Chondrocyte (in vitro differentiated cells): Measurements from ENCODE around the gene PAX7. TPM values are rescaled to one million over a fixed set of nuclear protein-coding genes. Genes with fewer than 3 reads are reported as not detected.

Source experiments
- DNase-seq: peaks from one replicate; pipeline ENCODE4 v3.0.0; 2021; ENCODE audit warnings: mixed read lengths, low spot score
- H3K27ac Mint-ChIP-seq: one replicate; pipeline ENCODE4 v1.8.0; 2021; ENCODE audit warnings: mild to moderate bottlenecking, moderate library complexity, mixed read lengths; ENCODE audit not compliant: unreplicated experiment
- H3K27me3 Mint-ChIP-seq: 2 replicates; pipeline ENCODE4 v1.8.0; 2021; ENCODE audit warnings: low read depth, mixed read lengths
- H3K36me3 Mint-ChIP-seq: 2 replicates; pipeline ENCODE4 v1.8.0; 2021; ENCODE audit warnings: low read depth, mixed read lengths
- H3K4me1 Mint-ChIP-seq: 2 replicates; pipeline ENCODE4 v1.8.0; 2021; ENCODE audit warnings: low read depth, mild to moderate bottlenecking, mixed read lengths
- H3K4me3 Mint-ChIP-seq: one replicate; pipeline ENCODE4 v1.8.0; 2021; ENCODE audit warnings: mild to moderate bottlenecking, moderate library complexity, mixed read lengths; ENCODE audit not compliant: unreplicated experiment
- H3K9me3 Mint-ChIP-seq: 2 replicates; pipeline ENCODE4 v1.8.0; 2021; ENCODE audit warnings: low read depth, mixed read lengths
- total RNA-seq: library from RNA; stranded (reverse); gene quantifications from 3 replicates; pipeline ENCODE4 v1.2.1, GENCODE V29; 2021
- TF ChIP-seq, protein P1 (sequence below): fragments of 200-600 bp; sonication (generic); IDR thresholded peaks from 2 replicates; pipeline ENCODE4 v1.5.0; 2021; ENCODE audit warnings: antibody characterized with exemption, mild to moderate bottlenecking, moderate library complexity

PAX7 gene
- total RNA-seq, 1 donor from 2014 or later = not detected

DNA sequence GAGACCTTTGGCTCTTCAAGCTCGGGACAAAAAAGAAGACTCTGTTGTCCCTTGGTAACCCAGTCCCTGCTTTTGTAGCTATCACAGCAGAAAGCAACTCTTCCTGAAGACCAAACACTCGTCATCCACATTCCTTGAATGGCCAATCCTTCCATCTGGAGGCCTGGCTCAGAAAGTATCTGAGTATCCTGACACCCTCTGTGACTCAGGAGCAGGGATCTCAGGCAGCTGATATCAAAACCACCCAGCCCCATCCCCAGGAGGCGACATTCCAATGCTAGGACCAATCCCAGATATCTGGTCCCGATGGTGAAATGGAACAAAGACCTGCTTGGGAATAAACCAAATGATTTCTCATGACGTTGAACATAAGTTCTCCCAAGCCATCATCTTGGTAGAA is 116.3 kb downstream of the PAX7 start:
- H3K36me3 Mint-ChIP-seq = no peaks in the 10 kb centered on the region

DNA sequence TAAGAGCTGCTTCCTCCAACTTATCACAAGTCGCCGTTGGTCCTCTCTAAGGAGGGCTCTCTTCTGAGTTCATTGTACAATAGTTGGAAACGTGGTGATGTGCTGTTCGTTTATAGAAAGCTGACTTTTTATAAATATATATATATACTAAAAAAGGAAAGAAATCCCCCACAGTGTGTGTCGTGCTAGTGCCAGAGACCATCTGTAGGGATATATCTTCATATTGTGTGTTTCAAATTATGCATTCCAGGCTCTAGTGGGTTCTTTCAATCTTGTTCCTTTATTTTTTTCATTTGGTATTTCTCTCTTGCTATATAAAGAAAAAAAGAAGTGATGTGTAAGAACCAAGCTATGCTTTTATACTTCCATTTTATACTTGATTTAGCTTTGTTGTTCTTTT is 117.0 kb downstream of the PAX7 start:
- Mint-ChIP-seq H3K36me3 (no peaks in the 10 kb centered on the region), H3K9me3 (peaks cover 6% of the 10 kb centered on the region), H3K27ac (no peak overlapping the region), H3K4me1 (no peaks in the 10 kb centered on the region), H3K27me3 (peaks cover 13% of the 10 kb centered on the region), H3K4me3 (no peak overlapping the region)
- DNase-seq = no peak
- TF ChIP-seq, protein P1, sequence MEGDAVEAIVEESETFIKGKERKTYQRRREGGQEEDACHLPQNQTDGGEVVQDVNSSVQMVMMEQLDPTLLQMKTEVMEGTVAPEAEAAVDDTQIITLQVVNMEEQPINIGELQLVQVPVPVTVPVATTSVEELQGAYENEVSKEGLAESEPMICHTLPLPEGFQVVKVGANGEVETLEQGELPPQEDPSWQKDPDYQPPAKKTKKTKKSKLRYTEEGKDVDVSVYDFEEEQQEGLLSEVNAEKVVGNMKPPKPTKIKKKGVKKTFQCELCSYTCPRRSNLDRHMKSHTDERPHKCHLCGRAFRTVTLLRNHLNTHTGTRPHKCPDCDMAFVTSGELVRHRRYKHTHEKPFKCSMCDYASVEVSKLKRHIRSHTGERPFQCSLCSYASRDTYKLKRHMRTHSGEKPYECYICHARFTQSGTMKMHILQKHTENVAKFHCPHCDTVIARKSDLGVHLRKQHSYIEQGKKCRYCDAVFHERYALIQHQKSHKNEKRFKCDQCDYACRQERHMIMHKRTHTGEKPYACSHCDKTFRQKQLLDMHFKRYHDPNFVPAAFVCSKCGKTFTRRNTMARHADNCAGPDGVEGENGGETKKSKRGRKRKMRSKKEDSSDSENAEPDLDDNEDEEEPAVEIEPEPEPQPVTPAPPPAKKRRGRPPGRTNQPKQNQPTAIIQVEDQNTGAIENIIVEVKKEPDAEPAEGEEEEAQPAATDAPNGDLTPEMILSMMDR = no peak

More for the DNA sequence above, 116.3 kb downstream of the PAX7 start:
- H3K4me3 Mint-ChIP-seq = no peak overlapping the region
- H3K27ac Mint-ChIP-seq = no peak overlapping the region
- H3K27me3 Mint-ChIP-seq = peaks cover 13% of the 10 kb centered on the region
- DNase-seq = no peak
- TF ChIP-seq, protein P1 = no peak
- peaks cover 6% of the 10 kb centered on the region for H3K9me3 Mint-ChIP-seq
- no peaks in the 10 kb centered on the region for H3K4me1 Mint-ChIP-seq

DNA sequence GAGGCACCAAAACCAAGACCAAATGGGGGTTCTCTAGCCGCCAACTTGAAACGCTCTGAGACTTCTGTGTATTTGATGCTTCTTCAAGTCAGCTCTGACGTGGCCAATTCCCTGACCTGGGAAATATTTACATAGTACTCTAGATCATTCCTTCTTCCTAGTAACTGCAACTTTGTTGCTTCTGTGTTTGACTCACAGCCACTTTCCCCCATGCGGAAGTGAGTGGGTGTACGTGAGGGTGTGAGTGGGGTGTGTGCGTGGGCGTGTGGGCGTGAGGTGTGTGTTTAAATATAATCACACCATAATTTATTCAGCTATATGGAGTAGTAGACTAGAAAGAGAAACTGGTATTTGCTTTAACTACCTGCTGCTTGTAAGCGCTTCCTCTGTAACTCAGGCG is 117.8 kb downstream of the PAX7 start:
- TF ChIP-seq, protein P1 = no peak
- Mint-ChIP-seq H3K36me3 (no peaks in the 10 kb centered on the region), H3K27ac (no peak overlapping the region), H3K27me3 (peaks cover 13% of the 10 kb centered on the region), H3K4me1 (no peaks in the 10 kb centered on the region), H3K9me3 (peaks cover 6% of the 10 kb centered on the region), H3K4me3 (no peak overlapping the region)
- no peak for DNase-seq

DNA sequence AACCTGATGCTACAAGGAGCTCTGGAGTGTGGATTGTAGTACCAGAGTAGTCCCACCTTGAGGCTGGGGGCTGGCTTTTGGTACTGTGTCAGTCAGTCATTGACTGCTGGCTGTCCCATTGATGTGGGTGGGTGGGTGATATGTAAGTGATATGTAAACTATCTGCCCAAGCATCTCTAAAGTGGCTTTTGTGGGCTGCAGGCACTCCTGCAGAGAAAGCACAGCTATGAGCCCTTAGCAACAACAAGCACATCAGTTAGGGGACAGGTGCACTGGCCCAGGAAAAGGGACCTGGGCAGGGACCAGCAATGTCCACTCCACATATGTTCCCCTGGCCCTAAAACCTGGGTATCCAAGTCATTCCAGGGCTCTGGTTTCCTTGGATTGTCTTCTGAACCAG is 118.9 kb downstream of the PAX7 start:
- Mint-ChIP-seq H3K9me3 (peaks cover 14% of the 10 kb centered on the region), H3K27me3 (peaks cover 16% of the 10 kb centered on the region), H3K4me1 (no peaks in the 10 kb centered on the region), H3K27ac (no peak overlapping the region), H3K4me3 (no peak overlapping the region), H3K36me3 (no peaks in the 10 kb centered on the region)
- TF ChIP-seq, protein P1 = no peak
- DNase-seq = no peak

DNA sequence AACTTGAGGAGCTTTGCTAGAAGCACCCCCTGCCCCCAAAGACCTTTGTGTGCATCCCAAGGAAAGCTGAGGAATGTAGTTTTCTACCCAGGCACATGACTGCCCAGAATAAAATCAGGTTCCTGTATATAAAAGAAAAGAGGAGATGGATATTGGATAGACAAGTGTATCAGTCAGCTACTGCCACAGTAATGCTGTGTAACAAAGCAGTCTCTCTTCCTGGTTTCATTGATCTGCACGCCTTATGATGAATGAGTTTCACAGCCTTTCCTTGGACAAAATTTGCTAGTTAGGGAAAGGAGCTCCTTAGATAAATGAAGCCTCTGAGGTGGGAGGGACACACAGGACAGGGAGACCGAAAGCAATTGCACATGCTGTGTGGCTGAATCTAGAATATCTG is 120.0 kb downstream of the PAX7 start:
- no peak for DNase-seq
- Mint-ChIP-seq H3K4me1 (no peaks in the 10 kb centered on the region), H3K9me3 (peaks cover 19% of the 10 kb centered on the region), H3K27me3 (peaks cover 18% of the 10 kb centered on the region), H3K4me3 (no peak overlapping the region), H3K27ac (no peak overlapping the region), H3K36me3 (no peaks in the 10 kb centered on the region)
- TF ChIP-seq, protein P1 = no peak
